ENCODE results near the gene C1orf159.

Gene C1orf159

GRCh38 chr1:1130206-1131120, 14.6 kb upstream of the C1orf159 start:
- no peak for DNase-seq

GRCh38 chr1:1129381-1129821, 13.5 kb upstream of the C1orf159 start:
- DNase-seq = no peak

GRCh38 chr1:1128454-1129139, 12.7 kb upstream of the C1orf159 start:
- no peak for DNase-seq

- no peak for DNase-seq
Observed at GRCh38 chr1:1127551-1128451, 11.9 kb upstream of the C1orf159 start.

- no peak for DNase-seq
Observed at GRCh38 chr1:1125945-1126344, 10.1 kb upstream of the C1orf159 start.

GRCh38 chr1:1124786-1125642, 9.1 kb upstream of the C1orf159 start:
- DNase-seq = no peak

- no peak for DNase-seq
Observed at GRCh38 chr1:1124508-1124785, 8.6 kb upstream of the C1orf159 start.

- DNase-seq = no peak
Observed at GRCh38 chr1:1123581-1124507, 8.0 kb upstream of the C1orf159 start.

GRCh38 chr1:1122981-1123480, 7.1 kb upstream of the C1orf159 start:
- no peak for DNase-seq

- DNase-seq = peak; percentile 32
Observed at GRCh38 chr1:1122078-1122811, 6.4 kb upstream of the C1orf159 start.

GRCh38 chr1:1121611-1122077, 5.8 kb upstream of the C1orf159 start:
- no peak for DNase-seq

- DNase-seq = peak; percentile 43
Observed at GRCh38 chr1:1120866-1121591, 5.1 kb upstream of the C1orf159 start.

- DNase-seq = no peak
Observed at GRCh38 chr1:1120096-1120495, 4.2 kb upstream of the C1orf159 start.

GRCh38 chr1:1119272-1119890, 3.5 kb upstream of the C1orf159 start:
- no peak for DNase-seq

- no peak for DNase-seq
Observed at GRCh38 chr1:1118876-1119220, 3.0 kb upstream of the C1orf159 start.

GRCh38 chr1:1118011-1118875, 2.4 kb upstream of the C1orf159 start:
- no peak for DNase-seq

- no peak for DNase-seq
Observed at GRCh38 chr1:1117469-1117831, 1.6 kb upstream of the C1orf159 start.
